ENCODE measurements around the gene MAPK7. TPM values are rescaled to one million over a fixed set of nuclear protein-coding genes. Genes with fewer than 3 reads are reported as not detected.

The MAPK7 gene
- total RNA-seq, 1 donor from 2014 or later: 7.8 TPM

- peaks cover 29 to 35% (median 32%) of the 10 kb centered on the region in 3 donors for H3K36me3 ChIP-seq (ENCODE audit: control insufficient read depth in 3 of 3, insufficient read depth in 3 of 3, low read length in 3 of 3)
- H3K9ac ChIP-seq (ENCODE audit: low read depth in 1 of 3, low read length in 3 of 3): peak overlapping the region in 1 of 3 donors; percentile 68
- H3K27me3 ChIP-seq (ENCODE audit: control insufficient read depth in 3 of 3, insufficient read depth in 3 of 3, low read length in 3 of 3): no peaks in the 10 kb centered on the region
- peaks cover 37 to 52% (median 48%) of the 10 kb centered on the region in 3 donors for H3K4me1 ChIP-seq (ENCODE audit: control insufficient read depth in 3 of 3, insufficient read depth in 3 of 3, low read length in 3 of 3)
- H3K9me3 ChIP-seq (ENCODE audit: control insufficient read depth in 3 of 3, low read length in 3 of 3): no peaks in the 10 kb centered on the region
- peak overlapping the region; percentile 58 for H3K27ac ChIP-seq (ENCODE audit: low read depth, low read length)
- H3K4me3 ChIP-seq (ENCODE audit: low read length in 3 of 3): peak overlapping the region; percentile 27 to 52 (median 30)
These were observed 6.6 kb downstream of the MAPK7 start for GRCh38 chr17:19384723-19385391.

GRCh38 chr17:19385521-19385983 is 7.3 kb downstream of the MAPK7 start:
- Histone ChIP-seq H3K27me3 (ENCODE audit: control insufficient read depth in 3 of 3, insufficient read depth in 3 of 3, low read length in 3 of 3) (no peaks in the 10 kb centered on the region), H3K4me3 (ENCODE audit: low read length in 3 of 3) (peak overlapping the region in 2 of 3 donors; percentile 2 to 52), H3K4me1 (ENCODE audit: control insufficient read depth in 3 of 3, insufficient read depth in 3 of 3, low read length in 3 of 3) (peaks cover 37 to 52% (median 49%) of the 10 kb centered on the region in 3 donors), H3K9me3 (ENCODE audit: control insufficient read depth in 3 of 3, low read length in 3 of 3) (no peaks in the 10 kb centered on the region), H3K36me3 (ENCODE audit: control insufficient read depth in 3 of 3, insufficient read depth in 3 of 3, low read length in 3 of 3) (peaks cover 22 to 28% (median 27%) of the 10 kb centered on the region in 3 donors), H3K27ac (ENCODE audit: low read depth, low read length) (peak overlapping the region; percentile 77), H3K9ac (ENCODE audit: low read depth in 1 of 3, low read length in 3 of 3) (peak overlapping the region in 1 of 3 donors; percentile 62)

GRCh38 chr17:19386051-19386929 is 8.0 kb downstream of the MAPK7 start:
- Histone ChIP-seq H3K9me3 (ENCODE audit: control insufficient read depth in 3 of 3, low read length in 3 of 3) (no peaks in the 10 kb centered on the region), H3K27me3 (ENCODE audit: control insufficient read depth in 3 of 3, insufficient read depth in 3 of 3, low read length in 3 of 3) (no peaks in the 10 kb centered on the region), H3K9ac (ENCODE audit: low read depth in 1 of 3, low read length in 3 of 3) (peak overlapping the region; percentile 32 to 64 (median 51)), H3K36me3 (ENCODE audit: control insufficient read depth in 3 of 3, insufficient read depth in 3 of 3, low read length in 3 of 3) (peaks cover 15 to 20% (median 20%) of the 10 kb centered on the region in 3 donors), H3K27ac (ENCODE audit: low read depth, low read length) (peak overlapping the region; percentile 77), H3K4me3 (ENCODE audit: low read length in 3 of 3) (peak overlapping the region in 2 of 3 donors; percentile 54 to 63), H3K4me1 (ENCODE audit: control insufficient read depth in 3 of 3, insufficient read depth in 3 of 3, low read length in 3 of 3) (peaks cover 37 to 52% (median 49%) of the 10 kb centered on the region in 3 donors)

- peaks cover 13 to 18% (median 17%) of the 10 kb centered on the region in 3 donors for H3K36me3 ChIP-seq (ENCODE audit: control insufficient read depth in 3 of 3, insufficient read depth in 3 of 3, low read length in 3 of 3)
- H3K9me3 ChIP-seq (ENCODE audit: control insufficient read depth in 3 of 3, low read length in 3 of 3): no peaks in the 10 kb centered on the region
- peak within 1 kb of the TSS; percentile 38 to 64 (median 51) for H3K9ac ChIP-seq (ENCODE audit: low read depth in 1 of 3, low read length in 3 of 3)
- no peaks in the 10 kb centered on the region for H3K27me3 ChIP-seq (ENCODE audit: control insufficient read depth in 3 of 3, insufficient read depth in 3 of 3, low read length in 3 of 3)
- peaks cover 37 to 52% (median 49%) of the 10 kb centered on the region in 3 donors for H3K4me1 ChIP-seq (ENCODE audit: control insufficient read depth in 3 of 3, insufficient read depth in 3 of 3, low read length in 3 of 3)
- H3K4me3 ChIP-seq (ENCODE audit: low read length in 3 of 3): peak within 1 kb of the TSS in 2 of 3 donors; percentile 54 to 63
- H3K27ac ChIP-seq (ENCODE audit: low read depth, low read length): peak within 1 kb of the TSS; percentile 77
These were observed 8.9 kb downstream of the MAPK7 start, which contains the start of gene MFAP4 for GRCh38 chr17:19386974-19387920. TSS of gene MFAP4 (minus strand) at chr17:19387190. CDS start at chr17:19387155, 35 bp downstream.

- Histone ChIP-seq H3K27me3 (ENCODE audit: control insufficient read depth in 3 of 3, insufficient read depth in 3 of 3, low read length in 3 of 3) (no peaks in the 10 kb centered on the region), H3K27ac (ENCODE audit: low read depth, low read length) (peak overlapping the region; percentile 77), H3K9ac (ENCODE audit: low read depth in 1 of 3, low read length in 3 of 3) (no peak overlapping the region), H3K9me3 (ENCODE audit: control insufficient read depth in 3 of 3, low read length in 3 of 3) (no peaks in the 10 kb centered on the region), H3K36me3 (ENCODE audit: control insufficient read depth in 3 of 3, insufficient read depth in 3 of 3, low read length in 3 of 3) (peaks cover 7 to 11% (median 10%) of the 10 kb centered on the region in 3 donors), H3K4me1 (ENCODE audit: control insufficient read depth in 3 of 3, insufficient read depth in 3 of 3, low read length in 3 of 3) (peaks cover 31 to 54% (median 46%) of the 10 kb centered on the region in 3 donors), H3K4me3 (ENCODE audit: low read length in 3 of 3) (no peak overlapping the region)
These were observed 9.7 kb downstream of the MAPK7 start for GRCh38 chr17:19387921-19388521.

- no peak overlapping the region for H3K9ac ChIP-seq (ENCODE audit: low read depth in 1 of 3, low read length in 3 of 3)
These were observed 10.8 kb downstream of the MAPK7 start for GRCh38 chr17:19388791-19389785.

GRCh38 chr17:19390951-19391350 is 12.7 kb downstream of the MAPK7 start:
- Histone ChIP-seq H3K4me1 (ENCODE audit: control insufficient read depth in 3 of 3, insufficient read depth in 3 of 3, low read length in 3 of 3) (peaks cover 14 to 29% (median 20%) of the 10 kb centered on the region in 3 donors), H3K9ac (ENCODE audit: low read depth in 1 of 3, low read length in 3 of 3) (peak overlapping the region in 1 of 3 donors; percentile 10), H3K27me3 (ENCODE audit: control insufficient read depth in 3 of 3, insufficient read depth in 3 of 3, low read length in 3 of 3) (no peaks in the 10 kb centered on the region), H3K4me3 (ENCODE audit: low read length in 3 of 3) (no peak overlapping the region), H3K36me3 (ENCODE audit: control insufficient read depth in 3 of 3, insufficient read depth in 3 of 3, low read length in 3 of 3) (no peaks in the 10 kb centered on the region), H3K27ac (ENCODE audit: low read depth, low read length) (no peak overlapping the region), H3K9me3 (ENCODE audit: control insufficient read depth in 3 of 3, low read length in 3 of 3) (no peaks in the 10 kb centered on the region)

More at GRCh38 chr17:19388791-19389785, 10.8 kb downstream of the MAPK7 start:
- no peak overlapping the region for H3K4me3 ChIP-seq (ENCODE audit: low read length in 3 of 3)
- H3K27ac ChIP-seq (ENCODE audit: low read depth, low read length): peak overlapping the region; percentile 1
- H3K27me3 ChIP-seq (ENCODE audit: control insufficient read depth in 3 of 3, insufficient read depth in 3 of 3, low read length in 3 of 3): no peaks in the 10 kb centered on the region
- peaks cover 0 to 4% (median 3%) of the 10 kb centered on the region in 3 donors for H3K36me3 ChIP-seq (ENCODE audit: control insufficient read depth in 3 of 3, insufficient read depth in 3 of 3, low read length in 3 of 3)
- H3K9me3 ChIP-seq (ENCODE audit: control insufficient read depth in 3 of 3, low read length in 3 of 3): no peaks in the 10 kb centered on the region
- peaks cover 26 to 47% (median 39%) of the 10 kb centered on the region in 3 donors for H3K4me1 ChIP-seq (ENCODE audit: control insufficient read depth in 3 of 3, insufficient read depth in 3 of 3, low read length in 3 of 3)

- H3K4me1 ChIP-seq (ENCODE audit: control insufficient read depth in 3 of 3, insufficient read depth in 3 of 3, low read length in 3 of 3): peaks cover 13 to 24% (median 15%) of the 10 kb centered on the region in 3 donors
- H3K36me3 ChIP-seq (ENCODE audit: control insufficient read depth in 3 of 3, insufficient read depth in 3 of 3, low read length in 3 of 3): no peaks in the 10 kb centered on the region
- H3K27ac ChIP-seq (ENCODE audit: low read depth, low read length): no peak overlapping the region
- no peaks in the 10 kb centered on the region for H3K27me3 ChIP-seq (ENCODE audit: control insufficient read depth in 3 of 3, insufficient read depth in 3 of 3, low read length in 3 of 3)
- no peaks in the 10 kb centered on the region for H3K9me3 ChIP-seq (ENCODE audit: control insufficient read depth in 3 of 3, low read length in 3 of 3)
- H3K9ac ChIP-seq (ENCODE audit: low read depth in 1 of 3, low read length in 3 of 3): no peak overlapping the region
- no peak overlapping the region for H3K4me3 ChIP-seq (ENCODE audit: low read length in 3 of 3)
These were observed 13.1 kb downstream of the MAPK7 start for GRCh38 chr17:19391432-19391831.
